ENCODE results near the gene DYSF. TPM values are rescaled to one million over a fixed set of nuclear protein-coding genes. Genes with fewer than 3 reads are reported as not detected.

Gene DYSF
- total RNA-seq, result 7.0 and 7.6 TPM in 2 replicates

DNA sequence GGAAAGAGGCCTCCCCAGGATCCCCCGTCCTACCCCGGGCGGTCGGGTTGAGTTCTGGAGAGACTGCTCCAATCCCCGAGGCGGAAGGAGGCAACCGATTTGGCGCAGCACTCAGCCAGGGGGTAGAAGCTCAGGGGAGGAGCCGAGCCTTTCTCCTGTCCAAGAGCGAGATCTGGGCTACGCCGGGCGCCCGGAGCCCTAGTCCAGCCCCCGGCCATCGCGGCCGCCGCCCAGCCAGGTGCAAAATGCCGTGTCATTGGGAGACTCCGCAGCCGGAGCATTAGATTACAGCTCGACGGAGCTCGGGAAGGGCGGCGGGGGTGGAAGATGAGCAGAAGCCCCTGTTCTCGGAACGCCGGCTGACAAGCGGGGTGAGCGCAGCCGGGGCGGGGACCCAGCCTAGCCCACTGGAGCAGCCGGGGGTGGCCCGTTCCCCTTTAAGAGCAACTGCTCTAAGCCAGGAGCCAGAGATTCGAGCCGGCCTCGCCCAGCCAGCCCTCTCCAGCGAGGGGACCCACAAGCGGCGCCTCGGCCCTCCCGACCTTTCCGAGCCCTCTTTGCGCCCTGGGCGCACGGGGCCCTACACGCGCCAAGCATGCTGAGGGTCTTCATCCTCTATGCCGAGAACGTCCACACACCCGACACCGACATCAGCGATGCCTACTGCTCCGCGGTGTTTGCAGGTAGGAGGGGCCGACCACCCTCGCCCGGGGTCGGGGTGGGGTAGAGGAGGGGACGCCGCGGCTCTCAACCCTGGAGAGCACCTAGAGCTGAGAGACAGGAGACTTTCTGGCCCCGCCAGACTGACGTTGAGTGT, at the start of gene DYSF:
Gene DYSF (plus strand): TSS at position 158 of the 817 bp plus-strand sequence.

Other genes starting within 250 kb of the DYSF start
- gene PAIP2B, start 226.5 kb upstream of the DYSF start, total RNA-seq, result 0.54 and 1.00 TPM in 2 replicates
- 48.6 and 52.4 TPM in 2 replicates for gene ZNF638, start 121.8 kb upstream of the DYSF start, total RNA-seq